Renal pelvis (tissue), 3 donors: ENCODE measurements around the gene SSB. TPM values are rescaled to one million over a fixed set of nuclear protein-coding genes. Genes with fewer than 3 reads are reported as not detected.

Experiments used
- polyA plus RNA-seq, 3 donors: library from polyadenylated mRNA; unstranded; fragments of 120-200 nt; gene quantifications; one replicate each; pipeline ENCODE4 v1.2.1, GENCODE V29; 2013; ENCODE audit not compliant: insufficient read length in 3 of 3

The SSB gene
- polyA plus RNA-seq, 3 donors, result 171 to 181 (median 172) TPM

Other genes starting within 250 kb of the SSB start
- 10 to 100 TPM; 29.3 to 41.6 (median 41.2) TPM for gene FASTKD1, start 225.0 kb upstream of the SSB start, polyA plus RNA-seq
- gene PPIG, start 214.5 kb upstream of the SSB start, polyA plus RNA-seq, result 10 to 100 TPM; 85.5 to 96.3 (median 93.3) TPM
- 1 to 10 TPM; 2.6 to 3.9 (median 3.3) TPM for gene CFAP210, start 104.5 kb upstream of the SSB start, polyA plus RNA-seq
- 10 to 100 TPM; 10.9 to 20.1 (median 19.1) TPM for gene PHOSPHO2, start 104.4 kb upstream of the SSB start, polyA plus RNA-seq
- 10 to 100 TPM; 32.1 to 43.3 (median 36.8) TPM for gene KLHL23, start 65.0 kb upstream of the SSB start, polyA plus RNA-seq
- 10 to 100 TPM; 42.3 to 48.0 (median 47.3) TPM for gene METTL5, start 26.0 kb downstream of the SSB start, polyA plus RNA-seq
- 10 to 100 TPM; 30.8 to 41.6 (median 35.3) TPM for gene UBR3, start 28.6 kb downstream of the SSB start, polyA plus RNA-seq